Liver (tissue), 3 donors: Measurements from ENCODE around the gene NUP50.

Experiments used
- CTCF ChIP-seq: fragments of 150-350 bp; IDR thresholded peaks from 2 replicates; pipeline ENCODE4 v1.5.1; 2017; ENCODE audit warnings: improper control_type of control experiment, low read depth, low read length; ENCODE audit not compliant: missing input control
- GABPA ChIP-seq, 2 donors: IDR thresholded peaks in 1 of 2; conservative IDR thresholded peaks in 1 of 2; 2 replicates each; pipeline ENCODE4 v1.6.1; 2016; ENCODE audit warnings: antibody characterized with exemption in 2 of 2, mild to moderate bottlenecking in 1 of 2, moderate library complexity in 1 of 2
- HNF4A ChIP-seq, 2 donors: conservative IDR thresholded peaks; 2 replicates each; pipeline ENCODE4 v1.6.1; 2016; ENCODE audit warnings: antibody characterized with exemption in 2 of 2, mild to moderate bottlenecking in 2 of 2
- HNF4G ChIP-seq: IDR thresholded peaks from 2 replicates; pipeline ENCODE4 v1.6.1; 2016; ENCODE audit warnings: antibody characterized with exemption
- RAD21 ChIP-seq, 2 donors: IDR thresholded peaks; 2 replicates each; pipeline ENCODE4 v1.6.1; 2016; ENCODE audit warnings: antibody characterized with exemption in 2 of 2, mild to moderate bottlenecking in 2 of 2
- REST ChIP-seq: IDR thresholded peaks from 2 replicates; pipeline ENCODE4 v1.6.1; 2016; ENCODE audit warnings: antibody characterized with exemption, mild to moderate bottlenecking
- TAF1 ChIP-seq: conservative IDR thresholded peaks from 2 replicates; pipeline ENCODE4 v1.6.1; 2016; ENCODE audit warnings: antibody characterized with exemption, mild to moderate bottlenecking
- donor health status: healthy.
- donor health status: healthy.

- TF ChIP-seq CTCF (no peak), RAD21 (IDR thresholded peaks at IDR 0.05) (no peak), HNF4A (conservative IDR thresholded peaks at IDR 0.05) (no peak), HNF4G (no peak), GABPA (IDR thresholded peaks at IDR 0.05 in 1 of 2, conservative IDR thresholded peaks at IDR 0.05 in 1 of 2) (no peak), TAF1 (no peak), REST (no peak)
Measured at GRCh38 chr22:45198463-45198795, 34.7 kb downstream of the NUP50 start.
